ENCODE measurements around the gene BLZF1.
"Not testable (repeated sequence)": the region's sequence is repeated elsewhere in the genome, so short reads cannot be mapped to it uniquely, and the experiment has no call there.

- TF ChIP-seq RARB (CRISPR knock-in tag; IDR thresholded peaks at IDR 0.05); ZFP3 (CRISPR knock-in tag; IDR thresholded peaks at IDR 0.05); TOX (CRISPR knock-in tag; IDR thresholded peaks at IDR 0.05; ENCODE audit: borderline replicate concordance); SNAI2 (CRISPR knock-in tag; IDR thresholded peaks at IDR 0.05); TCF4 (CRISPR knock-in tag; IDR thresholded peaks at IDR 0.05; ENCODE audit: borderline replicate concordance); PPARA (CRISPR knock-in tag; IDR thresholded peaks at IDR 0.05; ENCODE audit: borderline replicate concordance); CSDC2 (CRISPR knock-in tag; IDR thresholded peaks at IDR 0.05); OSR1 (CRISPR knock-in tag; IDR thresholded peaks at IDR 0.05): not testable (repeated sequence)
These were observed 25.9 kb upstream of the BLZF1 start for GRCh38 chr1:169342096-169342495.
